ENCODE results near the gene FAM171A1.
"Not testable (repeated sequence)": the region's sequence is repeated elsewhere in the genome, so short reads cannot be mapped to it uniquely, and the experiment has no call there.

Gene FAM171A1

GRCh38 chr10:15341502-15342128, 29.5 kb downstream of the FAM171A1 start:
- no peak for DNase-seq

- DNase-seq = no peak
These were observed 31.2 kb downstream of the FAM171A1 start for GRCh38 chr10:15339892-15340291.

- not testable (repeated sequence) for DNase-seq
These were observed 33.6 kb downstream of the FAM171A1 start for GRCh38 chr10:15337441-15337923.

- no peak for DNase-seq
These were observed 34.9 kb downstream of the FAM171A1 start for GRCh38 chr10:15336211-15336610.

GRCh38 chr10:15335508-15335907, 35.6 kb downstream of the FAM171A1 start:
- no peak for DNase-seq

GRCh38 chr10:15334650-15335323, 36.3 kb downstream of the FAM171A1 start:
- no peak for DNase-seq

- no peak for DNase-seq
These were observed 37.0 kb downstream of the FAM171A1 start for GRCh38 chr10:15333909-15334649.

- not testable (repeated sequence) for DNase-seq
These were observed 37.9 kb downstream of the FAM171A1 start for GRCh38 chr10:15333181-15333580.

GRCh38 chr10:15331461-15331860, 39.6 kb downstream of the FAM171A1 start:
- no peak for DNase-seq

GRCh38 chr10:15329437-15329836, 41.7 kb downstream of the FAM171A1 start:
- no peak for DNase-seq

- no peak for DNase-seq
These were observed 45.2 kb downstream of the FAM171A1 start for GRCh38 chr10:15325944-15326284.

- no peak for DNase-seq
These were observed 45.7 kb downstream of the FAM171A1 start for GRCh38 chr10:15325243-15325943.

- DNase-seq = no peak
These were observed 46.5 kb downstream of the FAM171A1 start for GRCh38 chr10:15324611-15325010.

- no peak for DNase-seq
These were observed 47.0 kb downstream of the FAM171A1 start for GRCh38 chr10:15324113-15324512.

- DNase-seq = no peak
These were observed 48.7 kb downstream of the FAM171A1 start for GRCh38 chr10:15322356-15322755.

- DNase-seq = no peak
These were observed 49.4 kb downstream of the FAM171A1 start for GRCh38 chr10:15321431-15322341.

GRCh38 chr10:15320522-15321203, 50.4 kb downstream of the FAM171A1 start:
- no peak for DNase-seq

- DNase-seq = no peak
These were observed 51.0 kb downstream of the FAM171A1 start for GRCh38 chr10:15320118-15320517.

GRCh38 chr10:15316871-15317464, 54.1 kb downstream of the FAM171A1 start:
- no peak for DNase-seq

GRCh38 chr10:15316145-15316544, 54.9 kb downstream of the FAM171A1 start:
- no peak for DNase-seq

- DNase-seq = no peak
These were observed 55.8 kb downstream of the FAM171A1 start for GRCh38 chr10:15315286-15315685.

All from NCI-H2029 treated with DMSO at 0.1 percent for 48 hours (cell line).